Measurements from ENCODE around the gene ACTN1.

The ACTN1 gene

GRCh38 chr14:68955164-68955850 is 23.8 kb downstream of the ACTN1 start:
- no peak for TF ChIP-seq GATA3 (IDR thresholded peaks at IDR 0.05; ENCODE audit: low read depth, low read length)
- no peak for TF ChIP-seq GATA2 (IDR thresholded peaks at IDR 0.05; ENCODE audit: low read depth, low read length)

- no peak for TF ChIP-seq GATA3 (IDR thresholded peaks at IDR 0.05; ENCODE audit: low read depth, low read length)
- no peak for TF ChIP-seq GATA2 (IDR thresholded peaks at IDR 0.05; ENCODE audit: low read depth, low read length)
Observed at GRCh38 chr14:68953196-68953555, 25.9 kb downstream of the ACTN1 start.

GRCh38 chr14:68952531-68953195 is 26.4 kb downstream of the ACTN1 start:
- TF ChIP-seq GATA3 (IDR thresholded peaks at IDR 0.05; ENCODE audit: low read depth, low read length) (no peak), GATA2 (IDR thresholded peaks at IDR 0.05; ENCODE audit: low read depth, low read length) (0 out of 2 replicates have a peak, but pooled peaks have one; percentile 3)

GRCh38 chr14:68951800-68952530 is 27.1 kb downstream of the ACTN1 start:
- TF ChIP-seq GATA3 (IDR thresholded peaks at IDR 0.05; ENCODE audit: low read depth, low read length) (no peak), GATA2 (IDR thresholded peaks at IDR 0.05; ENCODE audit: low read depth, low read length) (peak; percentile 34; the same call in 1 of the 2 replicates)

- TF ChIP-seq GATA3 (IDR thresholded peaks at IDR 0.05; ENCODE audit: low read depth, low read length) (no peak), GATA2 (IDR thresholded peaks at IDR 0.05; ENCODE audit: low read depth, low read length) (no peak)
Observed at GRCh38 chr14:68951035-68951797, 27.9 kb downstream of the ACTN1 start.

GRCh38 chr14:68950111-68950510 is 29.0 kb downstream of the ACTN1 start:
- no peak for TF ChIP-seq GATA3 (IDR thresholded peaks at IDR 0.05; ENCODE audit: low read depth, low read length)
- TF ChIP-seq GATA2 (IDR thresholded peaks at IDR 0.05; ENCODE audit: low read depth, low read length) = no peak

GRCh38 chr14:68949601-68949965 is 29.5 kb downstream of the ACTN1 start:
- TF ChIP-seq GATA2 (IDR thresholded peaks at IDR 0.05; ENCODE audit: low read depth, low read length) (no peak), GATA3 (IDR thresholded peaks at IDR 0.05; ENCODE audit: low read depth, low read length) (no peak)

GRCh38 chr14:68948686-68949600 is 30.2 kb downstream of the ACTN1 start:
- no peak for TF ChIP-seq GATA2 (IDR thresholded peaks at IDR 0.05; ENCODE audit: low read depth, low read length)
- TF ChIP-seq GATA3 (IDR thresholded peaks at IDR 0.05; ENCODE audit: low read depth, low read length) = no peak

GRCh38 chr14:68947802-68948201 is 31.3 kb downstream of the ACTN1 start:
- TF ChIP-seq GATA3 (IDR thresholded peaks at IDR 0.05; ENCODE audit: low read depth, low read length) (no peak), GATA2 (IDR thresholded peaks at IDR 0.05; ENCODE audit: low read depth, low read length) (no peak)

GRCh38 chr14:68946489-68946822 is 32.6 kb downstream of the ACTN1 start:
- no peak for TF ChIP-seq GATA2 (IDR thresholded peaks at IDR 0.05; ENCODE audit: low read depth, low read length)
- TF ChIP-seq GATA3 (IDR thresholded peaks at IDR 0.05; ENCODE audit: low read depth, low read length) = no peak

- TF ChIP-seq GATA3 (IDR thresholded peaks at IDR 0.05; ENCODE audit: low read depth, low read length) (no peak), GATA2 (IDR thresholded peaks at IDR 0.05; ENCODE audit: low read depth, low read length) (no peak)
Observed at GRCh38 chr14:68945585-68946488, 33.3 kb downstream of the ACTN1 start.

GRCh38 chr14:68945190-68945584 is 33.9 kb downstream of the ACTN1 start:
- TF ChIP-seq GATA3 (IDR thresholded peaks at IDR 0.05; ENCODE audit: low read depth, low read length) = no peak
- TF ChIP-seq GATA2 (IDR thresholded peaks at IDR 0.05; ENCODE audit: low read depth, low read length) = no peak

All from SH-SY5Y (cell line).